ENCODE data around the gene PEA15.

DNA sequence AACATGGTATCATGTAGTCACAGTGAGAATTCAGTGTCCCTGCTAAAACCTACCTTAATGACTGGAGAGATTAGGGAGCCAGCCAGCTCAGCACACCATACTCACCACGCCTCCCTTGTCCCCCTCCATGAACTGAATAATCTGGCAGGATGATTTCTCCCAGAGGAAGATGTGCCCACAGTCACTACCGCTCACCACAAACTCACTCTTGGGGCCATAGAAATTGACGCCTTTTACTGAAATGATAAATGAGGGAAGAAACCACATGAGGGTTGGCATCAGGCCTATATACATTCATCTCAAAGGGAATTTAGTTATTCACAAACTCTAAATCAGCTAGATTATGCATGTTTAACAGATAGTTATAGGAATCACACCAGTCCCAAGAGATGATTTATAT is 17.4 kb downstream of the PEA15 start:
- TF ChIP-seq, protein P1, sequence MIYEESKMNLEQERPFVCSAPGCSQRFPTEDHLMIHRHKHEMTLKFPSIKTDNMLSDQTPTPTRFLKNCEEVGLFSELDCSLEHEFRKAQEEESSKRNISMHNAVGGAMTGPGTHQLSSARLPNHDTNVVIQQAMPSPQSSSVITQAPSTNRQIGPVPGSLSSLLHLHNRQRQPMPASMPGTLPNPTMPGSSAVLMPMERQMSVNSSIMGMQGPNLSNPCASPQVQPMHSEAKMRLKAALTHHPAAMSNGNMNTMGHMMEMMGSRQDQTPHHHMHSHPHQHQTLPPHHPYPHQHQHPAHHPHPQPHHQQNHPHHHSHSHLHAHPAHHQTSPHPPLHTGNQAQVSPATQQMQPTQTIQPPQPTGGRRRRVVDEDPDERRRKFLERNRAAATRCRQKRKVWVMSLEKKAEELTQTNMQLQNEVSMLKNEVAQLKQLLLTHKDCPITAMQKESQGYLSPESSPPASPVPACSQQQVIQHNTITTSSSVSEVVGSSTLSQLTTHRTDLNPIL (CRISPR knock-in tag; IDR thresholded peaks at IDR 0.05; ENCODE audit: low read depth), result no peak
- no peak for TF ChIP-seq OSR1 (CRISPR knock-in tag; IDR thresholded peaks at IDR 0.05)
- TF ChIP-seq, protein P2, sequence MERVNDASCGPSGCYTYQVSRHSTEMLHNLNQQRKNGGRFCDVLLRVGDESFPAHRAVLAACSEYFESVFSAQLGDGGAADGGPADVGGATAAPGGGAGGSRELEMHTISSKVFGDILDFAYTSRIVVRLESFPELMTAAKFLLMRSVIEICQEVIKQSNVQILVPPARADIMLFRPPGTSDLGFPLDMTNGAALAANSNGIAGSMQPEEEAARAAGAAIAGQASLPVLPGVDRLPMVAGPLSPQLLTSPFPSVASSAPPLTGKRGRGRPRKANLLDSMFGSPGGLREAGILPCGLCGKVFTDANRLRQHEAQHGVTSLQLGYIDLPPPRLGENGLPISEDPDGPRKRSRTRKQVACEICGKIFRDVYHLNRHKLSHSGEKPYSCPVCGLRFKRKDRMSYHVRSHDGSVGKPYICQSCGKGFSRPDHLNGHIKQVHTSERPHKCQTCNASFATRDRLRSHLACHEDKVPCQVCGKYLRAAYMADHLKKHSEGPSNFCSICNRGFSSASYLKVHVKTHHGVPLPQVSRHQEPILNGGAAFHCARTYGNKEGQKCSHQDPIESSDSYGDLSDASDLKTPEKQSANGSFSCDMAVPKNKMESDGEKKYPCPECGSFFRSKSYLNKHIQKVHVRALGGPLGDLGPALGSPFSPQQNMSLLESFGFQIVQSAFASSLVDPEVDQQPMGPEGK (CRISPR knock-in tag; IDR thresholded peaks at IDR 0.05; ENCODE audit: borderline replicate concordance), result no peak
- no peak for TF ChIP-seq ARNTL (CRISPR knock-in tag; IDR thresholded peaks at IDR 0.05; ENCODE audit: borderline replicate concordance, low read depth)
